Mammary epithelial cell (primary cell): ENCODE results near the gene GPR35.

Source experiments
- CTCF ChIP-seq, 2 donors: IDR thresholded peaks in 1 of 2; conservative IDR thresholded peaks in 1 of 2; 2 replicates each; pipeline ENCODE4 v1.5.1; 2011 to 2012; ENCODE audit warnings: inconsistent platforms in 2 of 2, low read length in 2 of 2, mild to moderate bottlenecking in 2 of 2, control low read depth in 1 of 2, low read depth in 1 of 2; ENCODE audit not compliant: insufficient read depth in 1 of 2; ENCODE audit errors: extremely low read depth in 1 of 2
- EZH2 ChIP-seq: IDR thresholded peaks from 2 replicates; pipeline ENCODE4 v1.6.1; 2012; ENCODE audit warnings: low read length, inconsistent platforms, borderline replicate concordance

- TF ChIP-seq EZH2 = no peak
- TF ChIP-seq CTCF (conservative IDR thresholded peaks at IDR 0.05 in 1 of 2, IDR thresholded peaks at IDR 0.05 in 1 of 2; ENCODE audit: extremely low read depth in 1 of 2, insufficient read depth in 1 of 2, low read depth in 1 of 2, low read length in 2 of 2) = no peak
Observed at GRCh38 chr2:240615396-240615795, 9.9 kb upstream of the GPR35 start.
